Large intestine (tissue), 3 donors: ENCODE measurements around the gene HDHD3. TPM values are rescaled to one million over a fixed set of nuclear protein-coding genes. Genes with fewer than 3 reads are reported as not detected.
"Not testable (repeated sequence)": the region's sequence is repeated elsewhere in the genome, so short reads cannot be mapped to it uniquely, and the experiment has no call there.

ENCODE experiments used
- DNase-seq, 2 donors: peaks; one replicate each; pipeline versions ENCODE4 v3.0.0 to v3.0.0-alpha.2; 2013
- H3K27ac ChIP-seq: one replicate; pipeline ENCODE4 v1.5.1; 2013; ENCODE audit warnings: low read length
- H3K27me3 ChIP-seq: 2 replicates; pipeline ENCODE4 v1.6.1; 2013; ENCODE audit warnings: low read length; ENCODE audit not compliant: control insufficient read depth, insufficient read depth
- H3K36me3 ChIP-seq: 2 replicates; pipeline ENCODE4 v1.6.1; 2013; ENCODE audit warnings: low read length; ENCODE audit not compliant: control insufficient read depth, insufficient read depth
- H3K4me1 ChIP-seq: one replicate; pipeline ENCODE4 v1.6.1; 2013; ENCODE audit warnings: low read length; ENCODE audit not compliant: control insufficient read depth, insufficient read depth
- H3K4me3 ChIP-seq: one replicate; pipeline ENCODE4 v1.5.1; 2013; ENCODE audit warnings: low read length
- H3K9me3 ChIP-seq: one replicate; pipeline ENCODE4 v1.6.1; 2013; ENCODE audit warnings: mild to moderate bottlenecking, low read depth, low read length, moderate library complexity; ENCODE audit not compliant: control insufficient read depth
- WGBS: methylation state at CpG from one replicate; pipeline ENCODE4 v1.1.5; 2013; ENCODE audit warnings: low lambda C conversion rate; ENCODE audit not compliant: insufficient coverage; 5-methylcytosine and 5-hydroxymethylcytosine counted together
- polyA plus RNA-seq: library from polyadenylated mRNA; unstranded; fragments of 120-200 nt; gene quantifications from one replicate; pipeline ENCODE4 v1.2.1, GENCODE V29; 2013

The HDHD3 gene
- polyA plus RNA-seq, 1 donor = 155 TPM

DNA sequence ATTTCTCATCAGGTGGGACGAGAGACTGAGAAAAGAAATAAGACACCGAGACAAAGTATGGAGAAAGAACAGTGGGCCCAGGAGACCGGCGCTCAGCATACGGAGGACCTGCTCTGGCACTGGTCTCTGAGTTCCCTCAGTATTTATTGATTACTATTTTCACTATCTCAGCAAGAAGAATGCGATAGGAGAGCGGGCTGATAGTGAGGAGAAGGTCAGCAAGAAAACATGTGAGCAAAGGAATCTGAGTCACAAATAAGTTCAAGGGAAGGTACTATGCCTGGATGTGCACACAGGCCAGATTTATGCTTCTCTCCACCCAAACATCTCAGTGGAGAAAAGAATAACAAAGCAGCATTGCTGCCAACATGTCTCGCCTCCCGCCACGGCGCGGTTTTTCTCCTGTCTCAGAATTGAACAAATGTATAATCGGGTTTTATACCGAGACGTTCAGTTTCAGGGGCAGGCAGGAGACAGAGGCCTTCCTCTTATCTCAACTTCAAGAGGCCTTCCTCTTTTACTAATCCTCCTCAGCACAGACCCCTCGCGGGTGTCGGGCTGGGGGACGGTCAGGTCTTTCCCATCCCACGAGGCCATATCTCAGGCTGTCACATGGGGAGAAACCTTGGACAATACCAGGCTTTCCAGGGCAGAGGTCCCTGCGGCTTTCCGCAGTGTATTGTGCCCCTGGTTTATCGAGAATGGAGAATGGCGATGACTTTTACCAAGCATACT, 2.5 kb upstream of the HDHD3 start:
- H3K36me3 ChIP-seq = peaks cover 11% of the 10 kb centered on the region
- H3K4me1 ChIP-seq = peaks cover 61% of the 10 kb centered on the region
- H3K9me3 ChIP-seq, H3K27me3 ChIP-seq, H3K4me3 ChIP-seq: not testable (repeated sequence)
- peak in 1 of 2 donors; percentile 60 for DNase-seq
- peak overlapping the region; percentile 93 for H3K27ac ChIP-seq
- no CpG with 5 or more reads among the region's 24 CpGs for WGBS

DNA sequence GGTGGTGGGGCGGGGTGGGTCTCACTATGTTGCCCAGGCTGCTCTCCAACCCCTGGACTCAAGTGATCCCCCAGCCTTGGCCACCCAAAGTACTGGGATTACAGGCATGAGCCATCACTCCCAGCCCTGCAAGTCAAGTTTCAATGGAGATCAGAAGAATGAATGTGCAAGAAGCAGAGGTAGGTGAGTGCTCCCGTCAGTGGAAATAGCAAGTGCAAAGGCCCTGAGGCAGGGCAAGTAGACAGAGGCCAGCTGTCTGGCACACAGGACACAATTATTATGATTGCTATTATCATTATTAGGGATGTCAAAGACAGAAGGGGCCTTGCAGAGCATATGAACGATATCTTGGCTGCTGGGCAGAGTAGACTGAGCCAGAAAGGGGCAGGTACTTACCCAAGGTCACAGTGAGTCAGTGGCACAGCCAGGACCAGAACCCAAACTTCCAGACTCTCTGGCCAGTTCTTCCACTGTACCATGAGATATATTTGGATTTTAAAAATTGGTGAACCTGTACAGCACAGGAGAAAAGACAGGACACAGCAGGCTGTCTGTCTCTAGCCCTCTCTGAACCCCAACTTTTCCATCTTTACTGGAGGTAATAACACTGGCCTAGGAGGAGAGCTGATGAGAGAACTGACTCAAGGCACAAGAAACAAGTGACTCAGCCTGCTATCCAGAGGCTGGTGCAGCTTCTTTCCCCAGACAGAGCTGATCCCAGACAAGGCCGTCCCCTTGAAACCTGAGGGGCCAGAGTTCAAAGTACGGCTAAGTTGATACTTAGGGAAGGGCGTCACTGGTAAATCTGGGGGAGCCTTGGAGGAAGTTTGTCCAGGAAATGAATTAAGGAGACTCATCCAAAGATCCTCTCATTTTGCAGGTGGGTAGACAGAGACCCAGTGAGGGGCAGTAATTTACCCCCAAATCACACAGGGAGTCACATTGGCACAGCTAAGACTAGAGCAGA, 1.4 kb downstream of the HDHD3 start:
- Histone ChIP-seq H3K27ac (peak overlapping the region; percentile 100), H3K4me1 (peaks cover 63% of the 10 kb centered on the region), H3K27me3 (no peaks in the 10 kb centered on the region), H3K4me3 (peak overlapping the region; percentile 100), H3K9me3 (no peaks in the 10 kb centered on the region), H3K36me3 (peaks cover 35% of the 10 kb centered on the region)
- WGBS = no CpG with 5 or more reads among the region's 6 CpGs
- peak; percentile 93 to 97 for DNase-seq

DNA sequence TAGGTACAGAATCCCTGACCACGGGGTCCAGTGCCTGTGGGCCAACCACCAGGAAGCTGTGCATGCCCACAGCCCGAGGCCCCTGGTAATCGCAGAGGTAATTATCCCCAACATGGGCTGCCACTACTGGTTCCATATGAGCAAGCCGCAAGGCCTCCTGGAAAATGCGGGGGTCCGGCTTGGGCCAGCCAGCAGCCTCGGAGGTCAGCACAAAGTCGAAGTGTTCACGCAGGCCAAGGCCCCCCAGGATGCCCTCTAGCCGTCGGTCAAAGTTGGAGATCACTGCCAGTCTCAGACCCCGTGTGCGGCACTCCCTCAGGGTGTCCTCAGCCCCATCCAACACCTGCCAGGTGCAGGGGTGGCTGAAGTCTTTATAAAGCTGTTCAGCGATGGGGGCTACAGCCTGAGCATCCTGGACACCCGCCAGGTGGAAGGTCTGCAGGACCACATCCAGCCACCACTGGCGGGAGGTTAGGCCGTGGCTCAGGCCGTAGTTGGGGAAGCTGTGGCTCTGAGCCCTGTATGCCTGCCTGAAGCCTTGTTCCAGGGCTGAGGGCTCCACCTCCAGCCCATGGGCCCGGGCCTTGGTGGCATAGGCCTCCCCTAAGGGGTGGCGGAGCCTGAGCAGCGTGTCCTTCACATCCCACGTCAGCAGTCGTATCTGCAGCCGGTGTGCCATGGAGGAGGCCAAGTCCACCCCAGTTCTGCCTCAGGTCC, 3.0 kb downstream of the HDHD3 start:
- Histone ChIP-seq H3K9me3 (no peaks in the 10 kb centered on the region), H3K27me3 (no peaks in the 10 kb centered on the region), H3K4me1 (peaks cover 52% of the 10 kb centered on the region), H3K4me3 (peak overlapping the region; percentile 100), H3K36me3 (peaks cover 35% of the 10 kb centered on the region), H3K27ac (peak overlapping the region; percentile 100)
- DNase-seq = no peak
- no CpG with 5 or more reads among the region's 24 CpGs for WGBS

- H3K36me3 ChIP-seq = peaks cover 35% of the 10 kb centered on the region
- WGBS = no CpG with 5 or more reads among the region's 3 CpGs
- peak overlapping the region; percentile 100 for H3K4me3 ChIP-seq
- H3K27ac ChIP-seq = peak overlapping the region; percentile 100
- H3K4me1 ChIP-seq = peaks cover 47% of the 10 kb centered on the region
- peak; percentile 65 to 86 for DNase-seq
- H3K9me3 ChIP-seq = no peaks in the 10 kb centered on the region
- no peaks in the 10 kb centered on the region for H3K27me3 ChIP-seq
These were observed 3.5 kb downstream of the HDHD3 start for GRCh38 chr9:113373256-113373655.

- Histone ChIP-seq H3K9me3 (no peaks in the 10 kb centered on the region), H3K27me3 (no peaks in the 10 kb centered on the region), H3K27ac (peak overlapping the region; percentile 15), H3K4me1 (peaks cover 38% of the 10 kb centered on the region), H3K36me3 (peaks cover 35% of the 10 kb centered on the region), H3K4me3 (no peak overlapping the region)
- no peak for DNase-seq
- no CpG with 5 or more reads among the region's 5 CpGs for WGBS
These were observed 4.7 kb downstream of the HDHD3 start for GRCh38 chr9:113372059-113372458.

GRCh38 chr9:113370806-113371325, 5.9 kb downstream of the HDHD3 start:
- Histone ChIP-seq H3K27ac (no peak overlapping the region), H3K27me3 (no peaks in the 10 kb centered on the region), H3K36me3 (peaks cover 35% of the 10 kb centered on the region), H3K4me1 (peaks cover 37% of the 10 kb centered on the region), H3K9me3 (no peaks in the 10 kb centered on the region), H3K4me3 (no peak overlapping the region)
- no CpG with 5 or more reads among the region's 8 CpGs for WGBS
- DNase-seq = peak in 1 of 2 donors; percentile 49

- WGBS = no CpG with 5 or more reads among the region's 11 CpGs
- Histone ChIP-seq H3K36me3 (peaks cover 30% of the 10 kb centered on the region), H3K4me3 (no peak overlapping the region), H3K27ac (no peak overlapping the region), H3K27me3 (no peaks in the 10 kb centered on the region), H3K4me1 (peaks cover 33% of the 10 kb centered on the region), H3K9me3 (no peaks in the 10 kb centered on the region)
- no peak for DNase-seq
These were observed 7.0 kb downstream of the HDHD3 start for GRCh38 chr9:113369855-113370140.

- WGBS = 86% methylated on average over 1 of the region's 13 CpGs
- Histone ChIP-seq H3K36me3 (peaks cover 24% of the 10 kb centered on the region), H3K4me3 (no peak overlapping the region), H3K27me3 (no peaks in the 10 kb centered on the region), H3K9me3 (no peaks in the 10 kb centered on the region), H3K4me1 (peaks cover 28% of the 10 kb centered on the region), H3K27ac (no peak overlapping the region)
- DNase-seq = no peak
These were observed 7.6 kb downstream of the HDHD3 start for GRCh38 chr9:113368982-113369854.

DNA sequence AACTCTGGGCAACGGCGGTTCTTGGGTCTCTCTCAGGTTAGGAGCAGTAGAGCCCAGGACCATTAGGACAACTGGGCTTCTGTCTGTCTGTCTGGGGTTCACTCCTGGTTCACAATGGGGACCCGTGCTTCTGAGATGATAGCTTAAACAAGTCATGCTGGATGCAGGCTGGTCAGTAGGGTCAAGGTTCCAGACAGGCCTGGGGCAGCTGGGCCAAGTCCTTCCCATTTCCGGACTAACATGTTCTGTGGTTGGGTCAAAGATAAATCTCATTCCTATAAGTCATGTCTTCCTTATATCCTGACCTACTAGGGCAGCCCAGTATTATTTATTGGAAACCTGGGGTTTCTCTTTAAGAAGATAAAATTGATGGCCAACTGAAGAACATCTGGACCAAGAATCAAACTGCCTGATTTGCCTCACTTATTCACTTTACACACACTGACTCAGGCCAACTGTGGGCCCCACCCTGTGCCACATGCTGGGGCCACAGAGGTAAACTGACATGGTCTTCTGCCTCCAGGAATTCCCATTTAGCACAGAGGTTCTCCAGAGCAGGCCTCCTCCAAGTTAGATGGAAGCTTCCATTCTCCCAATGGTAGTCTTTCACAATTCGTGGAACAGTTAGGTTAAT, 8.3 kb downstream of the HDHD3 start:
- Histone ChIP-seq H3K27me3 (no peaks in the 10 kb centered on the region), H3K36me3 (peaks cover 16% of the 10 kb centered on the region), H3K4me3 (no peak overlapping the region), H3K4me1 (peaks cover 21% of the 10 kb centered on the region), H3K9me3 (no peaks in the 10 kb centered on the region), H3K27ac (no peak overlapping the region)
- WGBS = 80% methylated on average over 1 of the region's 5 CpGs
- no peak for DNase-seq
